OCI-LY3 (cell line): ENCODE results near the gene TACC2.

Experiments
- H2AFZ ChIP-seq: fragments of 200-600, 300-600 bp; shearing (Covaris generic); 2 replicates; pipeline ENCODE4 v1.6.0; 2014; ENCODE audit warnings: antibody characterized with exemption, low read depth, low read length
- H3K27ac ChIP-seq: fragments of 200-600, 300-600 bp; sonication (generic); 2 replicates; pipeline ENCODE4 v1.5.1; 2014; ENCODE audit warnings: mild to moderate bottlenecking, low read length, moderate library complexity, mixed read lengths
- H3K27me3 ChIP-seq: fragments of 200-600, 300-600 bp; sonication (generic); 2 replicates; pipeline ENCODE4 v1.6.1; 2014; ENCODE audit warnings: low read depth, low read length, mixed read lengths
- H3K36me3 ChIP-seq: fragments of 200-600, 300-600 bp; sonication (generic); replicated peaks from 2 replicates; pipeline ENCODE3; 2014; ENCODE audit warnings: low read depth, low read length, mixed read lengths
- H3K4me1 ChIP-seq: fragments of 300-600, 200-600 bp; sonication (generic); 2 replicates; pipeline ENCODE4 v1.6.1; 2014; ENCODE audit warnings: low read length, mixed read lengths
- H3K4me2 ChIP-seq: fragments of 200-600, 300-600 bp; sonication (generic); 2 replicates; pipeline ENCODE4 v1.6.1; 2014; ENCODE audit warnings: low read length, mixed read lengths
- H3K4me3 ChIP-seq: fragments of 300-600, 200-600 bp; sonication (generic); 2 replicates; pipeline ENCODE4 v1.5.1; 2014; ENCODE audit warnings: antibody characterized with exemption, mild to moderate bottlenecking, low read length, moderate library complexity
- H3K79me2 ChIP-seq: fragments of 300-600, 200-600 bp; shearing (Covaris generic); 2 replicates; pipeline ENCODE4 v1.6.1; 2014; ENCODE audit warnings: mild to moderate bottlenecking, low read length, mixed read lengths
- H3K9ac ChIP-seq: fragments of 300-600, 200-600 bp; shearing (Covaris generic); 2 replicates; pipeline ENCODE4 v1.6.0; 2014; ENCODE audit warnings: mild to moderate bottlenecking, low read length, moderate library complexity
- H3K9me3 ChIP-seq: fragments of 200-600, 300-600 bp; shearing (Covaris generic); 2 replicates; pipeline ENCODE4 v1.6.1; 2014; ENCODE audit warnings: low read length, mixed read lengths; ENCODE audit not compliant: insufficient read depth
- H4K20me1 ChIP-seq: fragments of 200-600, 300-600 bp; sonication (generic); 2 replicates; pipeline ENCODE4 v1.6.1; 2016; ENCODE audit warnings: low read length, mixed read lengths; ENCODE audit not compliant: insufficient read depth
- CTCF ChIP-seq: fragments of 200-600, 300-600 bp; sonication (generic); IDR thresholded peaks from 2 replicates; pipeline ENCODE4 v1.5.1; 2014; ENCODE audit warnings: antibody characterized with exemption, low read length, low read depth
- EZH2phosphoT487 ChIP-seq: fragments of 200-600 bp; shearing (Covaris generic); IDR thresholded peaks from 2 replicates; pipeline ENCODE4 v1.6.1; 2018; ENCODE audit warnings: antibody characterized with exemption, mixed run types, low read depth

Gene TACC2

DNA sequence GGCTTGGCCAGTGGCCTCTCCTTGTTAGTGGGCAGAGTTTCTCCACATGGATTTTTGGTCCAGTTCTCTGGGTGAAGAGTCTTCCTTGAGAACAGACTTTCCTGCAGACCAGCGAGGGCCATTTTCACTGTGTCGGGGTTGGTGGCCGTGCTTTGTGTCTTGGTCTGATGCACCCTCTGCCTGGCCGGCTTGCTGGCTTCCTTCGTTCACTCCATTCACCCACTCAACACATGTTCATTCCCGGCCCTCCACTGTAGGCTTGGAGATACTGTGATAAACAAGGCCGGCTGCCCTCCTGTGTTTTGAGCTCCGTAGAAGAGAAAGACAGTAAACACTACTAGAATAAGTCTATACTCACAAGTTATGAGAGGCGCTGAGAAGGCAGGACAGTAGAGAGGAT lies 205.3 kb downstream of the TACC2 start:
- no peak overlapping the region for H3K4me2 ChIP-seq
- no peak overlapping the region for H3K27ac ChIP-seq
- no peaks in the 10 kb centered on the region for H3K9me3 ChIP-seq
- no peaks in the 10 kb centered on the region for H3K79me2 ChIP-seq
- no peaks in the 10 kb centered on the region for H4K20me1 ChIP-seq
- H3K27me3 ChIP-seq: no peaks in the 10 kb centered on the region
- H2AFZ ChIP-seq: no peak overlapping the region
- H3K36me3 ChIP-seq: no peaks in the 10 kb centered on the region
- no peak overlapping the region for H3K4me3 ChIP-seq
- H3K4me1 ChIP-seq: no peaks in the 10 kb centered on the region
- no peak overlapping the region for H3K9ac ChIP-seq
- TF ChIP-seq CTCF (no peak), EZH2phosphoT487 (no peak)

GRCh38 chr10:122196218-122196617 lies 207.3 kb downstream of the TACC2 start:
- Histone ChIP-seq H3K27me3 (no peaks in the 10 kb centered on the region), H3K4me2 (no peak overlapping the region), H3K4me3 (no peak overlapping the region), H3K9me3 (no peaks in the 10 kb centered on the region), H3K27ac (no peak overlapping the region), H3K36me3 (no peaks in the 10 kb centered on the region), H3K9ac (no peak overlapping the region), H4K20me1 (no peaks in the 10 kb centered on the region), H3K79me2 (no peaks in the 10 kb centered on the region), H2AFZ (no peak overlapping the region), H3K4me1 (no peaks in the 10 kb centered on the region)
- no peak for TF ChIP-seq CTCF
- no peak for TF ChIP-seq EZH2phosphoT487

- TF ChIP-seq CTCF: no peak
- TF ChIP-seq EZH2phosphoT487: no peak
- H3K4me2 ChIP-seq: no peak overlapping the region
- H3K4me3 ChIP-seq: no peak overlapping the region
- no peak overlapping the region for H3K27ac ChIP-seq
- no peaks in the 10 kb centered on the region for H3K9me3 ChIP-seq
- no peaks in the 10 kb centered on the region for H3K4me1 ChIP-seq
- no peaks in the 10 kb centered on the region for H3K27me3 ChIP-seq
- H4K20me1 ChIP-seq: no peaks in the 10 kb centered on the region
- H3K9ac ChIP-seq: no peak overlapping the region
- H3K36me3 ChIP-seq: no peaks in the 10 kb centered on the region
- H2AFZ ChIP-seq: no peak overlapping the region
- H3K79me2 ChIP-seq: no peaks in the 10 kb centered on the region
These were observed 208.8 kb downstream of the TACC2 start for GRCh38 chr10:122197611-122198222.

DNA sequence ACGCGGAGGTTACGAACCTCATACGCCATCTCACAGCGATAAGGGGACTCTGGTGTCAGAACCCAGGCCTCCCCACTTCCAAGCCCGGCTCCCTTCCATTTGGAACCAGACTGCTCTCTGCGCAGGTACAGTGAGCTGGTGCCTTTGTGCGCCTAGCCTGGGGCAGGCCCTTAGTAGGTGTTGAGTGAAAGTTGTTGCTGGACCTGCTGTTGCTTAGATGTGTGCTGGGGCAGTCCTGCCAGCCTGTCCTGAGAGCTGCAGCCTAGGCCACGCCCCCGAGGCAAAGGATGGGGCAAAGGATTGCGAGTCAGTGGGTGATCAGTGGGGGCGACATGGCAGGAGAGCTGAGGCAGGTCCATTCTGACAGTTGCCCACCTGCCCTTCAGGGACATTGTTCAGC lies 209.7 kb downstream of the TACC2 start:
- Histone ChIP-seq H4K20me1 (no peaks in the 10 kb centered on the region), H3K9ac (no peak overlapping the region), H3K9me3 (no peaks in the 10 kb centered on the region), H3K79me2 (no peaks in the 10 kb centered on the region), H3K4me2 (no peak overlapping the region), H3K4me1 (no peaks in the 10 kb centered on the region), H3K27ac (no peak overlapping the region), H2AFZ (no peak overlapping the region), H3K4me3 (no peak overlapping the region), H3K36me3 (no peaks in the 10 kb centered on the region), H3K27me3 (no peaks in the 10 kb centered on the region)
- TF ChIP-seq EZH2phosphoT487 (no peak), CTCF (no peak)
